ENCODE measurements around the gene PRKCH.

GRCh38 chr14:61350427-61351270, 29.3 kb downstream of the PRKCH start:
- TF ChIP-seq POLR2A (IDR thresholded peaks at IDR 0.05) (no peak), CTCF (IDR thresholded peaks at IDR 0.05) (no peak)
